Posterior vena cava (tissue), 2 donors: Measurements from ENCODE around the gene ACTC1. TPM values are rescaled to one million over a fixed set of nuclear protein-coding genes. Genes with fewer than 3 reads are reported as not detected.

ENCODE experiments used
- DNase-seq: peaks from one replicate; pipeline ENCODE4 v3.0.0-alpha.2; 2020; ENCODE audit warnings: low spot score
- intact Hi-C, 2 donors: fragments of 100-400 bp; cut with DNase I; formaldehyde crosslinking; loops; one replicate each; pipeline versions ENCODE4 v1.14.1 to v1.14.2; 2022 to 2023
- total RNA-seq, 2 donors: library from RNA; stranded (reverse); fragmentation: NEBNext Ultra II Directional; extraction: Animal tissue kit (Norgen Biotek cat#: 25700); gene quantifications; one replicate each; pipeline ENCODE4 v1.2.1, GENCODE V29; 2021
- donor health status: DM: yes; HTN: yes; CAD: no.
- donor health status: DM: yes; HTN: yes; CAD: no.

The ACTC1 gene
- total RNA-seq, 2 donors from 2014 or later: 93.6 to 93.8 TPM

GRCh38 chr15:34769711-34770110 is 25.6 kb downstream of the ACTC1 start:
- no peak for DNase-seq
- intact Hi-C loops: no loop called here

GRCh38 chr15:34768530-34768929 is 26.8 kb downstream of the ACTC1 start:
- DNase-seq: no peak
- intact Hi-C loops: no loop called here

- intact Hi-C loops: no loop called here
- DNase-seq: no peak
Observed at GRCh38 chr15:34765741-34766140, 29.6 kb downstream of the ACTC1 start.

GRCh38 chr15:34760909-34761308 is 34.4 kb downstream of the ACTC1 start:
- intact Hi-C loops: no loop called here
- DNase-seq: no peak

- intact Hi-C loops: no loop called here
Observed at GRCh38 chr15:34759992-34760391, 35.4 kb downstream of the ACTC1 start.

GRCh38 chr15:34759347-34759746 is 36.0 kb downstream of the ACTC1 start:
- DNase-seq: no peak
- intact Hi-C loops: no loop called here

More at GRCh38 chr15:34759992-34760391, 35.4 kb downstream of the ACTC1 start:
- no peak for DNase-seq

GRCh38 chr15:34757262-34757661 is 38.1 kb downstream of the ACTC1 start:
- no peak for DNase-seq
- intact Hi-C loops: no loop called here

- DNase-seq: no peak
- intact Hi-C loops: no loop called here
Observed at GRCh38 chr15:34755419-34755773, 40.0 kb downstream of the ACTC1 start.

GRCh38 chr15:34754674-34755418 is 40.5 kb downstream of the ACTC1 start, which contains the start of gene GJD2:
Gene GJD2 (minus strand): TSS chr15:34754998. CDS start chr15:34754488, 510 bp downstream.
- peak; percentile 70 for DNase-seq

GRCh38 chr15:34754171-34754601 is 41.2 kb downstream of the ACTC1 start:
- intact Hi-C loops: no loop called here
- DNase-seq: peak; percentile 75

More at GRCh38 chr15:34754674-34755418, 40.5 kb downstream of the ACTC1 start, which contains the start of gene GJD2:
- intact Hi-C loops: no loop called here

GRCh38 chr15:34753236-34753894 is 42.0 kb downstream of the ACTC1 start:
- intact Hi-C loops: no loop called here
- peak; percentile 76 for DNase-seq

- no peak for DNase-seq
- intact Hi-C loops: no loop called here
Observed at GRCh38 chr15:34749691-34750090, 45.7 kb downstream of the ACTC1 start.

Other genes with a start within 250 kb of the ACTC1 start
- 10 to 100 TPM; 41.8 to 52.0 TPM for gene GOLGA8B, start 211.9 kb downstream of the ACTC1 start, total RNA-seq
- gene GJD2, start 40.6 kb downstream of the ACTC1 start, total RNA-seq: not detected
- 10 to 100 TPM; 25.9 to 28.0 TPM for gene AQR, start 174.2 kb upstream of the ACTC1 start, total RNA-seq
- 10 to 100 TPM; 29.7 to 30.7 TPM for gene ZNF770, start 192.7 kb upstream of the ACTC1 start, total RNA-seq